Cardiac fibroblast (primary cell): ENCODE results near the gene POLDIP3.
"Not testable (repeated sequence)": the region's sequence is repeated elsewhere in the genome, so short reads cannot be mapped to it uniquely, and the experiment has no call there.

Source experiments
- DNase-seq, 2 donors: peaks; one replicate each; pipeline versions ENCODE4 v3.0.0 to v3.0.0-alpha.2; 2010; ENCODE audit warnings: low read depth in 2 of 2
- H3K4me3 ChIP-seq, 2 donors: replicated peaks in 1 of 2; 1 replicate in 1 of 2; 2 replicates in 1 of 2; pipeline ENCODE4 v1.5.1; 2011; ENCODE audit warnings: low read depth in 2 of 2, low read length in 2 of 2, mild to moderate bottlenecking in 2 of 2, moderate library complexity in 1 of 2
- CTCF ChIP-seq: IDR thresholded peaks from one replicate; pipeline ENCODE4 v1.5.1; 2011; ENCODE audit warnings: low read depth, mild to moderate bottlenecking, low read length, inconsistent platforms

The POLDIP3 gene

GRCh38 chr22:42587588-42588175, 27.0 kb downstream of the POLDIP3 start:
- no peak overlapping the region for H3K4me3 ChIP-seq
- no peak for TF ChIP-seq CTCF
- no peak for DNase-seq

- no peak overlapping the region for H3K4me3 ChIP-seq
- TF ChIP-seq CTCF = no peak
- DNase-seq = no peak
Measured at GRCh38 chr22:42586381-42586780, 28.3 kb downstream of the POLDIP3 start.

- no peak for DNase-seq
- no peak overlapping the region for H3K4me3 ChIP-seq
- no peak for TF ChIP-seq CTCF
Measured at GRCh38 chr22:42585096-42585495, 29.6 kb downstream of the POLDIP3 start.

GRCh38 chr22:42584364-42584940, 30.2 kb downstream of the POLDIP3 start:
- DNase-seq = no peak
- no peak for TF ChIP-seq CTCF
- no peak overlapping the region for H3K4me3 ChIP-seq

GRCh38 chr22:42582987-42583386, 31.7 kb downstream of the POLDIP3 start:
- no peak overlapping the region for H3K4me3 ChIP-seq
- DNase-seq = no peak
- no peak for TF ChIP-seq CTCF

- no peak for TF ChIP-seq CTCF
- H3K4me3 ChIP-seq = peak overlapping the region; percentile 64 to 72
- DNase-seq = peak; percentile 72 to 80
Measured at GRCh38 chr22:42581762-42582716, 32.6 kb downstream of the POLDIP3 start.

GRCh38 chr22:42581194-42581761, 33.4 kb downstream of the POLDIP3 start:
- peak overlapping the region; percentile 64 to 72 for H3K4me3 ChIP-seq
- not testable (repeated sequence) for DNase-seq

GRCh38 chr22:42580040-42580439, 34.6 kb downstream of the POLDIP3 start:
- not testable (repeated sequence) for H3K4me3 ChIP-seq, DNase-seq
